NCI-H2081 treated with DMSO at 0.1 percent for 48 hours (cell line): Measurements from ENCODE around the gene FAM228A.

Source experiments
- DNase-seq: peaks from one replicate; lab custom pipeline; 2025; lab: John Stamatoyannopoulos, UW

Gene FAM228A

DNA sequence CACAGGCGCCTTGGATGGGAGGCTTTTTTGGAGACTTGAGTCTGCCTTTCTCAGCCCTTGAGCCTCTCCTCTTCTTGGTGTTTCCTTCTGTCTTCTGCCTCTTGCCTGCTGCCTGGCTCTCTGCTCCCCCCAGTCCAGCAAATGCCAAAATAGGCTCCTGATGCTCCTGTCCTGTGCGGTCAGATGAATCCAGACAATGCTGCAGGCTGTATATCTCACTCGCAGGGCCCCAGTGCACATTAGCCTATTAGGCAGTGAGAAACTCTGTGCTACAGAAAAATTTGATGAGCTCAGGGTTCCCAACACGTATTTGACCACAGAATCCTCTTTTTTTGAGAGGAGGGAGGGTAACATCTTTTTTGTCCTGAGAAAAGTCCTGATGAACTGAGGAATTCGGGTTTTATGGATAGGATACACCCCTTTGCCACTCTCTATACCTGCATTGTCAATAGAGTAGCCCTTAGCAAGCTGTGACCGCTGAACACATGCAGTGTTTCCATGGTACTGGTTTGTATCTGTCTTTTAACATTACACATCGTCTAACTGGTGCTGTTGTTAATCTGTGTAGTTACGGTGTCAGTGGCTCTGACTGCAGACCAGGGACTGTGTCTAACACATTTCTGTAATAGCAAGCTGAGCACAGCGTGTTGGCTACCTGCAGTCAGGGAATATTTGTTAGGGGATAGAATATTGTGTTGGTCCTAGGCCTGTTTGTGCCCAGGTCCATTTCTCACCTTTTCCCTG lies 50.8 kb downstream of the FAM228A start:
- no peak for DNase-seq

DNA sequence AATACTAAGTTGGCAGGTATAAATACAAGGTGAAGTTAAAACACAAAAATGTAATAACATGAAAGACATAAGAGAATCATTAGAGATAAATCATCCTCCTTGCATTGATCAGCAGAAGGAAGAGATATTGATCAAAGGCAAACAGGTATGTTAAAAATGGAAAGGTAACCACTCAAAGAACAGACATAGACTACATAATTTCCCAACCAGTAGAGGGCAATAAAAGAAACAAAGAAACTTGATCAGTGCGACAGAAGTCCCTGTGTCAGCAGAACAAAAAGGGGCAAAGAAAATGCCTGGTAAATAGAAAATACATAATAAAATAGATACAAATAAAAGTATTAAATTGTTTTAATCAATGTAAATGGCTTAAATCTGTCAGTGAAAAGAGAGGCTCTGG lies 53.6 kb downstream of the FAM228A start:
- peak; percentile 26 for DNase-seq

DNA sequence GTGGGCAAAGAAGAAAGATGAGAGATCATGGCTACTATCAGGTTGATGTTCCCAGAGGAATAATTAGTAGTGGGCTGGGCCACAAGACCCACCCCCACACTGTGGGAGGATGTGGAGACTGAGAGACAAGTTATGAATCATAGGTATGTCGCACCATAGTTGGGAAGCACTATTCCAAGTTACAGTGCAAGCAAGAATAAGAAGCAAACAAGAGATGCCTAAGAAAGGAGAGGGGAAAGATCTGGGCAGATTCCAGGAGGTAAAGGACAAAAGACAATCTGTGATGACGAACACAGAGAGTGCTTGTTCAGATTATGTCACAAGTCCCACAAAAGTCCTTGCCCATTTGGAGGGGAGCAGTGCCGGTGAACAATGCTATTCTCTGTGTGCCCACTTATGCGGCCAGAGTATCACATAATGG lies 56.6 kb downstream of the FAM228A start:
- DNase-seq: no peak

DNA sequence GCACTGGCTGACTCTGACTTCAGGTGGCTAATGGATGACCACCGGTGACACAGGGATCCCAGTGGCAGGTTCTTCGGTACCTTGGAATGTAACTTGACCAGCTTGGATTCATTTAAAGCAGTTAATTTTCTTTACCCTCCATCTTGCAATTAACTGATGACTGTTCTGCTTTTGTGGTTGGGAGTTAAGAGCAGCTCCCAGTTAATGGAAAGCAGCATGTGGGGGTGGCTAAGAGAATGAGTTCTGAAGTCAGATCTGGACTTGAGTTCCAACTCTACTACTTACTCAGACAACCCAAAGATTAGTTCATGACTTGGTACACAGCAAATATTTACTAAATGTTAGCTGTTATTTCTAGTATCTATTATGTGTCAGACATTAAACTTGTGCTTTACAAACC lies 58.5 kb downstream of the FAM228A start:
- DNase-seq: no peak

DNA sequence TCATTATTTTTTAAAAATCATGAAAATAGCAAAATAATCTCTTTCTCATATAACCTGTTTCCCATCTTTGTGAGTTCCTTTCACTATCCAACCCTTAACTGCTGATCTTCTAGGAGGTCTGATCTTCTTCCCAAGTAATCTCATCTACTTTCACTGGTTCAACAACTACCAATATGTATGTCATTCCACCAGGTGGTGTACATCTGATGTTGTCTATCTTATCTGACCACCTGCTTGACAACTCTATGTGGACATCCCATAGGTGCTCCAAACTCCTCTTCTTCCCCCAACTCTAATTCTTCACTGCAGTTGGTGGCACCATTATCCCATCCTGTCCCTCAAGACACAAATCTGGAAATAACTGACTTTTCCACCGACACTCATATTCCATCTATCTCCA lies 62.5 kb downstream of the FAM228A start:
- DNase-seq: no peak

DNA sequence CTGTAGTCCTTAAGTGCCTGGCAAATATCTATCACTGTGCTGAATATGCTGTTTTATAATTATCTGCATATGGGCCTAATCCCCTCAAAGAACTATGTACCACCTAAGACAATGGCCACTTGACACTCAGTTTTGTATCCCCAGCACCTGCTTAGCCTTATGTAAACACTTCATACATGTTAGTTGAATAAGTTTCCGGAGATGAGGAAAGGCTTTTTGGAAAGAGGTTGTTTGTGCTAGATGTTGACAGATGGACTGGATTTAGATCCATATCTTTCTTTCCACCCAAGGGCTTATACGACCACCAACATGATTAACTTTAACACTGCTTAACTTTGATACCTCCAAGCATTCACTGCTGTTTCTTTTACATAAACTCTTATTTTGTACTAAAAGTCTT lies 63.3 kb downstream of the FAM228A start:
- no peak for DNase-seq

DNA sequence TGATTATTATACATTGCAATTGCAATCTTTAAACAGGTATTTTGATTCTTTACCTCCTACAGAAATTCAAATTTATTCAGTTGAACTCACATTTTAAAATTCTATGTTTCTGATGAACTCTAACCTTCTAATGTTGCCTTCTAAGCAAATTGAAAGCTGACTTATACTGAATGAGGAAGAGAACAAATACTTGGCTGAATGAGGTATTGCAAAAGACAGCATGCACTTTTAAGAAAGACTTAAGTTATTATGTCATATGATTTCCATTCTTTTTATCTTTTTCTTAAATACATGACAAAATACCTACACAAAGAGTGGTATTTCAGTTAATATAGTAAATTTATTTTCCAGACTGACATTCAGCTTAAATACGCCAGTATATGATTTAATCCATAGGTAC lies 64.7 kb downstream of the FAM228A start:
- no peak for DNase-seq
